GM21390 (cell line): ENCODE data around the gene PER2.
A peak's percentile ranks its signal among the peaks of the same experiment; 100 is the strongest.

Experiments used
- ATAC-seq: cut with Tn5 transposase; IDR thresholded peaks from one replicate; pipeline ENCODE4 v1.9.1; 2021; ENCODE audit not compliant: unreplicated experiment

The PER2 gene

DNA sequence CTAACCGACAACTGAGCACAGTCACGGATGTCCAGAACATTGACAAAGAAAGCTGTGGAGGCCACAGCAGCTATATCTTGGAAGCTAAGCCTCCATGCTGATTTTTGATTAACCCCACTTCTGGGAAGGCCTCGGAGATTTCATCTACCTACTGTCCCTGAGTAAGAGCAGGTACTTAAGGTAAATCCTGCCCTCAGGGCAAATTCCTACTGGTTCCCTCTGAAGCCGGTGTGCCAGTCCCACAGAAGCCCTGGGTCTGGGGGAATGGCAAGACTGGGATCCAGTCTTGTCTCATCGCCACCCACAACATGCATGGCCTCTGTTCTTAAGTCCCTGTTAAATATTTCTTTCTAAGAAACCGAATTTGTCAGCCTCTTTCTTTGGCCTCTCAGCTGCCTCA lies 18.7 kb downstream of the PER2 start:
- ATAC-seq, result no peak

DNA sequence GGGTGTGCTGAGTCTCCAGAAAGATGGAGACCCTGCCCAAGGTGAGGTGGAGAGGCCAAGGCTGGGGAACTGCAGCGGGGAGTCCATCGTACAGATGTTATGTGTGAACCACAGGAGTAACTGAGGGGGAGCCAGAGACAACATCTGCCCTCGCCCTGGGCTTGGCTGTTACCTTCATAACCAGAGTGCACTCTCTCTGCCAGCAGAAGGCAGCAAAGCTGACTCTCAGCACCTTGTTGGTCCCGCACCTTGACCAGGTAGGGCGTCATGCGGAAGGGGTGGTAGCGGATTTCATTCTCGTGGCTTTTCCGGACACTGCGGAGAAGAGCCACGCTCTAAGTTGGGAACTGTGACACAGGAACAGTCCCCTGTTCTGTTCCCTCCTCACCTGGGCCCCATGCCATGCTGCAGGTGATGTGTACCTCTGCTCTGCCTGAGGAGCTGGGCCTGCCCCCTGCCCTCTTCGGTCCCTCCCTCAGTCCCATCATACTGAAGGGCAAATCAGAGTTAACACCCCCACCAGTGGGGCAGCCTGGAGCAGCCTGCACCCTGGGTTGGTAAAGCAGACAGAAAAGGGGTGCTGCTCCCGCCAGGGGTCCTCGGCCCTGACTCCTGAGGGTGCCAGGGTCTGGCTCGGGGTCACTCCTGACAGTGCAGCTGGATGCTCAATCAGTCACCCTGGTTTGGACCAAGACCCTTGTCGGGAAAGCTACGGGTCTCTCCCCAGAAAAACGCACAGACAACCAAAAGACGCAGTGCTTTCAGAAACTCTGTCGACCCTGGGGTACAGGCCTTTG lies 20.3 kb downstream of the PER2 start:
- ATAC-seq, result no peak

- no peak for ATAC-seq
Observed at GRCh38 chr2:238267341-238267710, 21.1 kb downstream of the PER2 start.

- ATAC-seq, result no peak
Observed at GRCh38 chr2:238265605-238266004, 22.8 kb downstream of the PER2 start.

DNA sequence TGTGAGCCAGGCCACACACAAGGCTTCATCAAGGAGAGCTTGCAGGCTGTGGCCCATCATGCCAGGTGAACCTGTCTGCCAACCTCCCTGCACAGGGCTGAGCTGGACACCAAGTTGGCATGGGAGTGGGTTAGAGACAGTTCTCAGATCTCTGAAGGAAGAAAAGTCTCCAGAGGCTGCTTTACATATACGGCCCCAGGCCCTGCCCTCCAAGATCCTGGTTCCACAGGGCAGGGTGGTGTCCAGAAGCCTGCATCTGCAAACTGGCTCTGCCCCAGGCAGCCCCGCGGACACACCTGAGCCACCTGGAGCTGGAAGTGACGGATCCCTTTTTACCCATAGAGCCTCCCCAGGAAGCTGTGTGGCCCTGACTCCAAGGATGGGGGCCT lies 24.3 kb downstream of the PER2 start:
- no peak for ATAC-seq

GRCh38 chr2:238263204-238264071 lies 25.0 kb downstream of the PER2 start:
- ATAC-seq, result peak; percentile 75

- no peak for ATAC-seq
Observed at GRCh38 chr2:238262496-238263122, 25.8 kb downstream of the PER2 start.

GRCh38 chr2:238261718-238262375 lies 26.6 kb downstream of the PER2 start:
- ATAC-seq, result no peak

DNA sequence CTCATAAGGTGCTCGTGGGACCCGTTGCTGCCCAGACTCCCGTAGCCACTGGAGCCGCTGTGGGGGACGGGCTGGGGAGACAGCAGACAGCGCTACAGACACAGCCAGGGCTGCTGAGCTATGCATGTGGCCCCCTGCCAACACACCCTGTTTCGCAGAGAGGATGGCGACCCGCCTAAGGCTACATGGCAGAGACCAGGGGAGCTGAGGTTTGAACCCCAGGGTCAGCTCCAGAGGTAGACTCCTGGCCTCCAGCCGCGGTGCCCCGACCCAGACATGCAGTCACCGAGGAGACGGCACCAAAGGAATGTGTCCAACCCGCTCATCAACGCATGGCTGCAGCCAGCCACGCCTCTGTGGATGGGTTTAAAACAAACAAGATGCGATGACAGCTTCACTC lies 27.5 kb downstream of the PER2 start:
- no peak for ATAC-seq

DNA sequence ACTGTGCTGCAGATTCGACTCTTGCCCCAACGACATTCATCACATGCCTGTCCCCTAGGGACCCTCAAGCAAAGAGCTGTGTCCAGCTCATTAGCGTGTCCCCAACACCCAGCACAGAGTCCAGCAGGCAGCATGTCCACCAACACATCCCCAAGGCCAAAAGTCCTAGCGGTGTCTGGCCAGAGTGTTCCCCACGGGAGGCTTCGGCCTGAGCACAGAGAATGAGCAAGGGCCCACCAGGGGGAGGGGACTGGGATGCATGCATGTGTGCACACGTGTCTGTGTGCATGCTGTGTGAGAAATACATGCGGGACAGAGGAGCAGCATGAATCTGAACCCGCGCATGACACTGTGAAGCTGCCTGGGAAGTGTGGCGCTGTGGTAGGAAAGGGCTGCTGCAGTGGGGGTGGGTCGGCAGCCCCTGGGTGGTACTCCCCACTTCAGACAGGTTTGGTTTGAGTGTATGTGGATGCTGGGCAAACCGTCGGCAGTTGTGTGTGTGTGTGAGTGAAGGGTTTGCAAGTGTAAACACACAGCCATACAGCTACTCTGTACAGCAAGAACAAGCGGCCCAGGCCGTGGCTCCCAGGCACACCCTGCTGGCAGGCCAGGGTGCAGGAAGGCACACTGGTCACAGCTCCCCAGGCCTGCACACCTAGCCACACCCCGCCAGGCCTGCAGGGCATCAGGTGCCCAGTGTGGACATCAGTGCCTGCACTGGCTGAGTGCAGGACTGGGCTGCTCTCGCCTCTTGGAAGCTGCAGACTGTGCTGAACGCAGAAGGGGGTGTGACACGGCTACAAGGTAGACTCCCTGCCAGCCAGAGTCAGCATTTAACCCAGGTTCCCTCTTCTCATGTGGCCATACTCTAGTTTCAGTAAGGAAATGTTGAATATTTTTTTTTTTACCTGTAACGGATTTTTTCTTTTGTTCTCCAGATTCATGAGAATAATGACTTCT lies 29.1 kb downstream of the PER2 start:
- ATAC-seq, result no peak

GRCh38 chr2:238257786-238258700 lies 30.4 kb downstream of the PER2 start:
- ATAC-seq, result no peak

DNA sequence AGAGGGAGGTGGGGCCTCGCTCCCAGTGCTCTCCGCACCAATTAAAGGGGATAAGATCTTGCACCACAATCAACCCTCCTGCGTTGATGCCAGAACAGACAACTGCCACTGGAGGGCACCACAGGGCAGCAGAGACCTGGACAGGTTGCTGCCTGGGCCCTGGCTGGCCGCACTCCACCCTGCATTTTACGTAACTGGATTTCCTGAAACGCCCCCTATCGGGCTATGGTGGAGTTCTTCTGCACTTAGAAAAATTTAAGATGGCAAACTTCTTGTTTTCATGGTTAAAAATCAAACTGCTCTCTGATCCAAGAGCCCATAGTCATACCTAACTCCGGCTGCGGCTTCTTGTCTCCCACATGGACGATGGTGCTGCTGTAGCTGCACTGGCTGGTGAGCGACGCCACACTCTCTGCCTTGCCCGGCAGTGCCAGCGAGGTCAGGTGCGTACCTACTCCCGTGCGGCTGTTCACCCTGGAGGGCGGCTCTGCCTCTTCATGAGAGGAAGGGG lies 31.8 kb downstream of the PER2 start:
- no peak for ATAC-seq

GRCh38 chr2:238256111-238256510 lies 32.3 kb downstream of the PER2 start:
- no peak for ATAC-seq

DNA sequence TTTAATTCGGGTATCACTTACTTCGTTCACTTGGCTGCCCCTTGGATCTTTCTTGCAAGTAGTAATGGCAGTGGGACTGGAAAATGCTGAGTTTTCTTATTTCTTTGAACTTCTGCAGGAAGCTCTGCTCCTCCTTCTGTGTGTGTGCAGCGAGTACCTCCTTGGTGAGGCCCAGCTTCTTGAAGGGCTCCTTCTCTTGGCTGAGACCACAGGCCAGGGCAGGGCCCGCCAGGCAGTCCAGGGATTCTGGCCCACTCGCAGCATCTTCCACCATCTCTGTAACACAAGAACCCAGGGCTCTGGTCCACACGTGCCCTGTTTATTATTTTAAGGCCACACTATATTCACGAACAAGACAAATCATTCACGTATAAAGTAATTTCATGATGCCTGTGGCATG lies 32.8 kb downstream of the PER2 start:
- ATAC-seq, result no peak

- ATAC-seq, result no peak
Observed at GRCh38 chr2:238255151-238255551, 33.3 kb downstream of the PER2 start.

DNA sequence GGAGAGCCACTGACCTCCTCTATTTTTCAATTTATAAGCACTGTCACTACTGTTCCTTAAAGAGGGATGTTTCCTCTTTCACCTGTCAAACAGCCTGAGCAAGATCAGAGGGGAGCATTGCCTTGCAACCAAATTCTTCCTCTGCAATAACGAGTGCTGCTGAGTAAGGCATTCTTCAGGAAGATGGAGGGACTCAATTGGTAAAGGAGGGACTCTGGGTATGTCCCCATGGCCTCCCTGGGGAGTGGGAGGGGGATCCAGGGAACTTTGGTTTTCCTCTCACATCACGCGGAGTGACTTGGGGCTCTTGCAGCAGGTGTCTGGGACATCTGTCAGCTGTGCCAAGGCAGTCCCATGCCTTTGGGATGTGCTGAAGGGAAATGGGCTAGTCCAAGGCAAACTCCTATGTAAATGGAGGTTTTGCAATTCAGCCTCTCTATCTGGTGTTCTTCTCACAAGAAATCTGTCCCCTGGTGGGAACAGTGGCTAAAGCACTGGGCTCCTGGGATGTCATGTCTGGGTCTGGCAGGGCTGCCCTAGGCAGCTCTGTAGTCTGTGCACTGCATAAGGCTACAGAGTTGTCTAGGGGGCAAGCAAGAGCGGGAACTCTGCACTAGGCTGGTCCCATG lies 34.2 kb downstream of the PER2 start:
- ATAC-seq, result no peak

GRCh38 chr2:238252766-238253630 lies 35.4 kb downstream of the PER2 start:
- no peak for ATAC-seq

DNA sequence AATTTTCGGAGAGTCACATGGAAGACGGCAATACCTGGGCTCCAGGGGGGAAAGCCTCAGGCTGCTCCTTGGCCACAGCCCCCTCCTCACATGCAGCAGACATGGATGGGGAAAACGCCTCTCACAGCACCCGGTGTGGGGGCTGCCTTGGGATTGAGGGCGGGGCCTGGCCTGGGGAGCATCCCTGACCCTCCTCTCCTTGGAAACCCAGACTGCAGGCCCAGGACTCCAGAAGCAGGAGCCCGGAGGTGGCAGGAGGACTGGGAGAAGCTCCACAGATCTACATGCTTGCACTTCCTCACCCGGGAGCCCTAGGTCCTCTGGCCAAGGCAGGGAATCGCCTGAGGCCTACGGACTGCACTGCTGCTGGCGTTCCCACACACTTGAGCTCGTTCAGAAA lies 36.4 kb downstream of the PER2 start:
- no peak for ATAC-seq
